Loucy (cell line): ENCODE data around the gene FOXP1.

ENCODE experiments used
- CTCF ChIP-seq: fragments of 200-600 bp; sonication (generic); conservative IDR thresholded peaks from 2 replicates; pipeline ENCODE4 v1.5.1; 2014; ENCODE audit warnings: mild to moderate bottlenecking, antibody characterized with exemption, low read length
- EZH2phosphoT487 ChIP-seq: fragments of 200-600 bp; IDR thresholded peaks from 2 replicates; pipeline ENCODE4 v1.6.1; 2018; ENCODE audit warnings: antibody characterized with exemption, mild to moderate bottlenecking, moderate library complexity, borderline replicate concordance

- TF ChIP-seq CTCF (no peak), EZH2phosphoT487 (no peak)
Observed at GRCh38 chr3:70979983-70980645, 603.4 kb downstream of the FOXP1 start.
